GM12801 (cell line): Measurements from ENCODE around the gene DLG4.

Experiments used
- CTCF ChIP-seq: IDR thresholded peaks from one replicate; pipeline ENCODE4 v1.5.1; 2011; ENCODE audit warnings: control low read depth; ENCODE audit not compliant: insufficient read length; ENCODE audit errors: extremely low read depth

DLG4 gene

GRCh38 chr17:7238420-7239090, 18.9 kb upstream of the DLG4 start:
- TF ChIP-seq CTCF = no peak

- no peak for TF ChIP-seq CTCF
Observed at GRCh38 chr17:7237761-7238419, 18.3 kb upstream of the DLG4 start.

GRCh38 chr17:7237266-7237760, 17.7 kb upstream of the DLG4 start:
- TF ChIP-seq CTCF = no peak

- TF ChIP-seq CTCF = no peak
Observed at GRCh38 chr17:7236808-7237207, 17.2 kb upstream of the DLG4 start.

GRCh38 chr17:7235693-7236665, 16.3 kb upstream of the DLG4 start:
- TF ChIP-seq CTCF = no peak

- TF ChIP-seq CTCF = no peak
Observed at GRCh38 chr17:7234083-7234951, 14.7 kb upstream of the DLG4 start, which contains the start of gene DVL2. DVL2 (minus strand) TSS chr17:7234517; CDS start chr17:7234262, 255 bp downstream.
